HG02943 (cell line): Measurements from ENCODE around the gene HDAC3.

Experiments
- ATAC-seq: cut with Tn5 transposase; IDR thresholded peaks from one replicate; pipeline ENCODE4 v1.9.1; 2021; ENCODE audit warnings: mild to moderate bottlenecking, low read depth, moderate library complexity; ENCODE audit not compliant: unreplicated experiment

HDAC3 gene

DNA sequence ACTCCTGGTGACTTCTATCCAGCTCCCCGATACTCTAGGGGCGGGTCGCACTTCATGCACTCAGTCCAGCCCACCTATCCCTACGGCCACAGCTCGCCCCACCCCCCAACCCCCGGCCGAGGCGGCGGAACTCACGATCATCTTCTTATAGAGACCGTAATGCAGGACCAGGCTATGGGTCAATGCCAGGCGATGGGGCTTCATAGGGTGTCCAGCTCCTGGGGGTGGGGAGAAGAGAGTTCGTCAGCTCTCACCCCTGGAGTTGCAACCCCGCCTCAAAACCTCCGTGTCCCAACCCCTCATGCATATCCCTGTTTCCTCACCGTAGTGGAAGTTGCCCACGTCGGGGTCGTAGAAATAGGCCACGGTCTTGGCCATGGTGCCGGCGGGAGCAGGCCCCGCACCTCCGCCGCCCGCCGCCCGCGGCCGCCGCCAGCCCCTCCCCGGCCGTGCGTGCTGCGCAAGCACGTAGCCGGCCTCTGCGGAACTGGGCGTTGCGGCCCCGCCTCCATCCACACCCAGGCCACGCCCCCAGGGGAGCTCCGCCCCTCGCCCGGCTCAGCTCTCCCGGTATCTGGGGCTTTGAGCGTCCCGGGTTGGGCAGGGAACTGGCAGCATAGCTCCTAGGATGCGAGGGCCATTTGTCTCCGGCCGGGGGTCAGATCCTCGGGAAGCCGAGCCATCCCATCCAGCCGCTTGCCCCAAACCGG is at the start of gene HDAC3, which contains the start of gene RELL2:
Gene HDAC3, minus strand, starts transcription at position 437 of the 710 bp plus-strand sequence. Its CDS starts 59 bp downstream, at position 378.
Gene RELL2, plus strand, starts transcription at position 585 of the 710 bp plus-strand sequence. CDS start 1,229 bp downstream, outside the sequence.
- ATAC-seq = peak; percentile 70

DNA sequence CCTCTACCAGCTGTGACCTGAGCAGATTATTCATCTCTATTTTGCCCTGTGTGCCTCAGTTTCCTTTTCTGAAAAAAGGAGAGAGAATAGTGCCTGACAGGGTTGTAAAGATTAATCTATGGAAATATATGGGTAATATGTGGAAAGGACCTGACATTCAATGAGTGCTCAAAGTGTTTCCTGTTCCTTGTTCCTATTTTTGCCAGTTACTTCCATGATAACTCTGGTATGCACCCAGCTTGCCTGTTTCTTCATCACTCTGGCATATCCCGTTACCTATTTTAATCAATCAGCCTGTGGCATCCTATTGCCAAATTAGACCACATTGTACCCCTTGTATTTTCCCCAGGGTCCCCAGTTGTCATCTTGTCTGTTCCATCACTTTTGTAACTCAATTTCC is 48.9 kb upstream of the HDAC3 start:
- ATAC-seq = no peak

DNA sequence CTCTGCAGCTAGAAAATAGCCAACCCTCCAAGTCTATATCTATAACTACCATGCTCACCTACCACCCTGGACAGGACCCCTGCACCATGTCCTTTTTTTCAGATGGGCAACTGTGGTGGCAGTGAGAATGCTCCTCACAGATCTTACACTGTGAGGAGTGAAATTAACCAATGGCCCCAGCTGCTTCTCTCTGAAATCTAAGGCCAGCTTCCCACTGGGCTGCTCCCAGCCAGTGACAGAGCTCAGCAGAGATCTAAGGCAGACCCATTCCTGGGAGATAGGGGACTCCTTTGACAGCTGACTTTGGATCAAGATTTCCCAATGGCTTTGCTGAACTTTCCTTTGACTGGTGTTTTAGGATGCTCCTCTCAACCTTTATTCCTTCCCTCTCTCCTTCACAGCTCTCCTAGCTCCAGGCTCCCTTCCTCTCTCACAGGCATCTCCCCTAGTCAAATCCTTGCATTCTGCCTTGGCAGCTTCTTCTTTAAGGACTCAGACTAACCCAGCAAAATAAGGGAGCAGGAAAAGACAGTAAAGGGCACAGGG is 47.0 kb upstream of the HDAC3 start:
- no peak for ATAC-seq

DNA sequence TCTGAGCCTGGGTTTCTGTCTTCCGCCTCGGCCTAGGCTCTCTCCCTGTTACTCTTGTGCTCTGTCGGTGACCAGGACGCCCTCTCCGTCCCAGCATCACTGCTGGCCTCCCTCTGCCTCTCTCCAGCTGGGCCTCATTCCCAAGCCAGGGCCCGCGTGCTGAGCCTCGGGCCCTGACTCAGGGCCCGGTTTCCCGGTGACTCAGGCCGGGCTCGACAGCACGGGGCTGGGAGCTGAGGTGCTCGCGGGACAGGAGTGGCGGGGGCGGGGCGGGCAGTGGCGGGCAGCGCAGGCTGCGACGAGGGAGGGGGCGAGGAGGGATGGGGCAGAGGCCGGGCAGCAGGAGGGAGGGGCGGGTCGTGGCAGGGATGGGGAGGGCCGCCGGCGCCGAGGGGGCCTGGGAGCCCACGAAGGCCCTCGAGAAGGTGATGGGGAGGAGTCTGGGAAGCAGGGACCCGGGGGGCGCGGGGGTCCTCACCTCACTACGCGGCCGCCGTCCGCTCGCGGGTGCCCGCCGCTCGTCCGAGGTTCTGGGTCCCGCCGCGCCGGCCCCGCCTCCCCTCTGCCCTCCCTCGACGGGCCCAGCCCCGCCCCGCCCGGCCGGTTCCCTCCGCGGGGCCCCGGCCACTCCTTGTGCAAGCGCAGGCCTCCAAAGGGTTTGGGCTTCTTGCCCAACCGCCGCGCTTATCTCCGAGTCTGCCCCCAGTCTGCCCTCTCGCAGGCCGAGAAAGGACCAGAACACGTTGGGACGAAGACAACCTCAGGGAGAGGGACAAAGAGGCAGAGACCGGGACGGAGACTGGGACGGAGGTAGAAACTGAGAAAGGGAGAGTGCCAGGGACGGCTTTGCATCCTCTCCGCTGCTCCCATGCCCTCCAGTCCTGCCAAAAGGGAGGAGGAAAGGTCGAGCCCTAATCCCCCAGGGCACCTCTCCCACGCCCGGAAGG is 45.3 kb upstream of the HDAC3 start, which contains the start of gene ARAP3:
Gene ARAP3, minus strand, starts transcription at position 536 of the 947 bp plus-strand sequence. CDS start 1,744 bp downstream, outside the sequence.
- ATAC-seq = no peak

DNA sequence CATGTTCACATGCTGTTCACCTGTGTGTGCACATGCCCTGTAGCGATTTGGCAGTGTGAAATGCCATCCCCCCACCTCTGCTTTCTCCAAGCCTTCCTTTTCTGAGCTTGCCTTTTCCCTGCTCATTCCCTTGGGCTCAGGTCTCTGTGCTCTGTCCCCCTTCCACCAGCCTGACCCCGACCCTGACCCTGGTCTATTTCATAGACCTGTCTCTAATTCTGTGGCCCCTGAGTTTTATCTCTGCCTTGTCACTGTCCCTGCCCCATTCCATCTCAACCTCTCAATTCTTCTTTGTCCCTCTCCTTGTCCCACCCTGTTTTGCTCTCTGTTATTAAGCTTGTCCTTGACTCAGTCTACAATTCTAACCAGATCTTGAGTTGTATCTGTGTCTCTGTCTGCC is 44.6 kb upstream of the HDAC3 start:
- ATAC-seq = no peak

DNA sequence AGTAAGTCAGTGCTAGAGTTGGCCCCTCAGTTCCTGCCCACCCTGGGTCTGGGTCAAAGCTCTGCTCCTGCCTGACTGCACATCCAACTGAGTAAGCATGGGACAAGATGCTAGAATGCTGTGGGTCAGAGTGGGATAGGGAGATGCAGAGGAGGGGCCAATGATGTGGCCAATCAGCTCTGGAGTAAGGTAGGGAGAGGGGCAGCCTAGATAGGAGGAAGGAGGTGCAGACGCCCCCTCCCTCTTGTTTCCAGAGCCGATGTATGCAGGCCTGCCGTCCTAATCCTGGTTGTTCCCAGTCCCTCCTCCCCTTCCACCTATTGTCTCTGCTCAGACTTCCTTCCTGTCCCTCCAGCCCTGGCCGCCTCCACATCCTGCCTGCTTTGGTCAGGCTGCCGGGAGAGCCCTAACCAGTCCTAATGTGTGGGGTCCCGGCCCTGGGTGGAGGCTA is 44.1 kb upstream of the HDAC3 start:
- ATAC-seq = no peak

DNA sequence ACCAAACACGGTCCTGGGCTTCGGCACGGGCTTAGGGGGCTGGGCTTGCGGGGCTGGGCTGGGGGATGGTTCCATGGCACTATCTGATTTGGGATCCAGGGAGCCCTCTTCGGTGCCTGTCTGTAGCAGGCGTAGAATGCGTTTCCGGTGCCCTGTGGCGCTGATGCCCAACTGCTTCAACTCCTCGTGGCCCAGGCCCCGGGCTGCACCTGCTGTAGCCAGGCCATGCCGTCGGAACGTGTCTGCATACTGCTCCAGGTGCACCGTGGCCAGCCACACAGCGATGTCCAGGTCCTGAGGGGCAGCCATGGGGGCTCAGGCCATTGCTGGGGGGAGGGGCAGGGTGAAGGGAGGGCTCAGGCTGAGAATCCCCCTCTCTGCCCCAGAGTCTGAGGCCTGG is 43.5 kb upstream of the HDAC3 start:
- ATAC-seq = no peak

DNA sequence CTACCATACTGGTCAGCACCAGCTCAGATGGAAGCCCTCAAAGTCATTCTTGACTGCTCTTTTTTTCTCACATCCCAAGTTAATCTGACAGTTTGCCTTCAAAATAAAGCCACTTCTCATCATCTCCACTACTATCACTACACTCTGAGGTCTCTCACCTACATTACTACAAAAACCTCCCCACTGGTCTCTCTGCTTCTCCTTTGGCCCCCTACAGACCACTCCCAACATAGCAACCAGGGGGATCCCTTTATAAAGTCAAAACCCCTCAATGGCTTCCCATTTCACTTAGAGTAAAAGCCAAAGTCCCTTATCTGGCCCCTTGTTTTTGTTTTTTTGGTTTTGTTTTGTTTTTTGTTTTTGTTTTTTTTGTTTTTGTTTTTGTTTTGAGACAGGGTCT is 40.8 kb upstream of the HDAC3 start:
- no peak for ATAC-seq

DNA sequence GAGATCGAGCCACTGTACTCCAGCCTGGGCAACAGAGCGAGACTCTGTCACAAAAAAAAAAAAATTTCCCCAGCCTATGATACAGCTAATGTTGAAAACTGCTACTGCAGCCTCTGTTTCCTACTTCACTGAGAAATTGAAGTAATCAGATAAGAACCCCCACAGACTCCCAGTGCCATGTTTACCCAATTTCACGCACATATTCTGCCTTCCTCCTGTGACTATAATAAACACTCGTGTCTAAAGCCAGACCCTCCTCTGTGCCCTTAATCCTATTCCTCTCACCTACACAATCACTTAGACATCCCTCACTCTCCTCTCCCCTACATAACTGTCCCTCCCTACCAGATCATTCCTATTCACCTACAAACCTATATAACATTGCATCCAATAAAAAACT is 39.0 kb upstream of the HDAC3 start:
- ATAC-seq = no peak

DNA sequence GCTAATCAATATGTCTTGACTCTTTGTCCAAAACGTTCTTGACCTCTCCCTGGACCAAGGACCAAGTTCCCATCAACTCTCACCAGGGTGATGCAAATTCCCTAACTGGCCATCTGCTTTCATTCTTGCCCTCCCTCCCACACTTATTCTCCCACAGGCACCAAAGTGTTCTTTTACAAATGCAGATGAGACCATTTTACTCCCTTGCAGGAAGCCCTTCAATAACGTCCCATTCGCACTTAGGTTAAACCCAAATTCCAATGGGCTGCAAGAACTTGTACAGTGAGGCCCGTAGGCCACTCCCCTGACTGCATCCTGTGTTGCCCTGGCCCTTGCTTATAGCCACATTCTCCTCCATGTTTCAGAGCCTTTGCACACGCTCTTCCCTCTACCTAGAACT is 38.1 kb upstream of the HDAC3 start:
- ATAC-seq = no peak

DNA sequence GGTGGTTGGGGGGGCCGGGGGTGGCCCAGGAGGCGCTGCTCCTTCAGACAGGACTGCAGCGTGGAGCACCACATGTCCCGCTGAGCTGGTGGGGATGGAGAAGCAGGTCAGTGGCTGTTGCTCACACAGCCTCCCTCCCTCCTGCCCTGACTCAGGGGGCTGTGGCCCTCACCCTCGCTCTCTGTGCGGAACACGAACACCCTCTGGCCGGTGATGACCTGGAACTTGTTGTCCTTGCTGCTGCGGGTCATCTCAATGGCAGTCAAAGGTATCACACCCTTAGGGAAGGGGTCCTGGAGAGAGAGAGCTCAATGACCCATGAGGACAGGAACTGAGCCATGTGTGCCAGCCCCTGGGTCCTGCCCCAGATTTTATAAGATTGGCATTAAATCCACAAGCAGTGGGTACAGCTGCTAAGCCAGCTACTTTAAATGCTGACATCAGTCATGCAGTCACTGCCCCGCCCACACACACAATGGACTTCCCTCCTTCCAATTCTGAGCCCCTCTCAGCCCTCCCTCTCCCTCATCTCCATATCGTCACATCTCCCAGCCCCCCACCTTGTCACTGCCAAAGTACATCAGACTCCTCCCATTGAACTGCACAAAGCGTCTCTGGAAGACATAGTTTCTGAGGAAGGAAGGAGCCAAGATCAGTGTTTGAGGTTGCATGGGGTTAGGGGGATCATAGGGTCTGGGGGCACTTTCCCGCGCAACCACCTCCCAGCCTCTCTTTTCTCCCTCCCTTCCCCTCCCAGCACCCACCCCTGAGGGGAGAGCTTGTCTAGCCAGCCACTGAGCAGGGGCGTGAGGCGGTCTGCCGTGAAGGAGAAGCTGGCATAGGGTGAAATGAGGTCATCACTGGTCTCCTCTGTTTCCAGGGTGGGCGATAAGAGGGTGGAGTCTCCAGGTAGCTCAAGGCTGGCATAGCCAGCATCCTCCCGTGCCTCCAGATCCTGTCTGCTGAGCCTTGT is 36.5 kb upstream of the HDAC3 start:
- ATAC-seq = no peak

DNA sequence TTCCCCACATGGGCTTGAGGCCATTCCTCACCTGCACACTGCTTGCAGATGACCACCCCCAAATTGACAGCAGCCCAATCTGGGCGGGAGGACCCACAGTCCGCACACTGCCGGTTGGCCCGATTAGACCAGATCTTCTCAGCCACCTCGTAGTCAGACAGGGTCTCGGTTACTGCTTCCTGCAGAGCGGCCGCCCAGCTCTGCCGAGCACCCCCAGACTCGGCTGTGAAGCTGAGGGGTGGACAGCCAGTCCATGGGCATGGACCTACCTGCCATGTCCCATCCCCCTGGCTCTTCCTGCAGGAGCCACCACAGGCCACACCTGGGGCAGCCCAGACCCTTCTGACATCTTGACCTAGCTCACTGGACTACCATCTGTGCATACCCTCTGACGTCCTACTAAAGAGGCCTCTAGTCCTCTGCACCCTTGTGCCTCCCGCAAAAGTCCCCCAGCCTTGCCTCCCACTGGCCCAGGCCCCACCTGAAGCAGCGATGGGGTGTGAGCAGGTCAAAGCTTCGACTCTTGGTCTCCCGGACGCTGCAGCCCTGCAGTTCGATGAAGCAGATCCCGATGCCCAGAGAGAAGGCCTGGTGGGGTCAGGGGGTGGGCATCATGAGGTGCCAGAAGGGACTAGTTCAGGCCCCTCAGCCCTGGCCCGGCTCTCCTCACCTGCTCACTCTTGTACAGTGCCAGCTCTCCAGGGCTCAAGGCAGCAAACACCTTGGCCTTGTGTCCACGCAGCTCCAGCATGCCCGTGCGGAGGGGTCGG is 35.6 kb upstream of the HDAC3 start:
- no peak for ATAC-seq

DNA sequence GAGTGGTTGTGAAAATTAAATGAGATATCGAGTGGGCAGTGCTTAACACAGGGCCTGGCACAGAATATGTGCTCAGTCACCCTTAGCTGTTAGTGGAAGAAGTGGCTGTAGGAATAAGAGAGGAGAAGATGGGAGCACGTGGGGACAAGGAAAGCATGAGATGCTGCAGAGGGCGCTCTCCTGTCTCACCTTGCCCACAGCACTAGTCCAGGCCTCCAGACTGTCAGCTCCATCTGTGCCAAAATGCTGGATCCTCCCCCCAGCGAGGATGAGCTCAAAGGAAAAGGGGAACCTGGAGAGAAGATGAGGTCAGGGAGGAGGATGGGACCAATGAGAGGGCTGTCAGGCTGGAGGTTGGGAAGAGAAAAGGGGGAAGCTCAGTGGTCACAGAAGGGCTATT is 32.9 kb upstream of the HDAC3 start:
- ATAC-seq = no peak

DNA sequence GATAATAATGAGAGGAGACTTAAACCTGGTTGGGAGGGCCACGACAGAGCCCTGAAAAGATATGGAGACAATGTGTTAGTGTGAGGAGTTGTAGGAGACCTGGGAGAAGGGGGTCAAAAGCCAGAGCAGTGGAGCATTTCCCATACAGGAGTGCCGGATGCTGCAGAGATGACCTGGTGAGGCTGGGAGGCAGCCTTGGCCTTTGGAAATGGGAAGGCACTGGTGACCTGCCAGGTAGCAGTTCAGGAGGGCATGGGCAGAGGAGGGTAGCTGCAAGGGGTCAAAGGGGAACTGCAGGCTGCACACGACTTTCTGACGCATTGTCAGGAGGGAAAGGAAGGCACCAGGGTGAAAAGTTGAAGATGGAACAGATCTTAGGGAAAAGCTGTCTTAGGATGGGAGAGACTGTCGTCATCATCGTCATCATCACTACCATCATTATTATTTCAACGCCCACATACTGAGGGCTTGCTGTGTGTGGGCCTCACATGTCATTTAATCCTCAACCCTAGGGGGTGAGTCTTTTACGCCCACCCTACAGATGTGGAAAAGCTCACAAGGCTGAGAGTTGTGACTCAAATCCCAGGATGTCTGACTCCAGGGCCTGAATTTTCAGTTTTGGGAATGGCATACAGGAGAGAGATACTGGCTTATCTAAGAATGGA is 32.1 kb upstream of the HDAC3 start:
- no peak for ATAC-seq

DNA sequence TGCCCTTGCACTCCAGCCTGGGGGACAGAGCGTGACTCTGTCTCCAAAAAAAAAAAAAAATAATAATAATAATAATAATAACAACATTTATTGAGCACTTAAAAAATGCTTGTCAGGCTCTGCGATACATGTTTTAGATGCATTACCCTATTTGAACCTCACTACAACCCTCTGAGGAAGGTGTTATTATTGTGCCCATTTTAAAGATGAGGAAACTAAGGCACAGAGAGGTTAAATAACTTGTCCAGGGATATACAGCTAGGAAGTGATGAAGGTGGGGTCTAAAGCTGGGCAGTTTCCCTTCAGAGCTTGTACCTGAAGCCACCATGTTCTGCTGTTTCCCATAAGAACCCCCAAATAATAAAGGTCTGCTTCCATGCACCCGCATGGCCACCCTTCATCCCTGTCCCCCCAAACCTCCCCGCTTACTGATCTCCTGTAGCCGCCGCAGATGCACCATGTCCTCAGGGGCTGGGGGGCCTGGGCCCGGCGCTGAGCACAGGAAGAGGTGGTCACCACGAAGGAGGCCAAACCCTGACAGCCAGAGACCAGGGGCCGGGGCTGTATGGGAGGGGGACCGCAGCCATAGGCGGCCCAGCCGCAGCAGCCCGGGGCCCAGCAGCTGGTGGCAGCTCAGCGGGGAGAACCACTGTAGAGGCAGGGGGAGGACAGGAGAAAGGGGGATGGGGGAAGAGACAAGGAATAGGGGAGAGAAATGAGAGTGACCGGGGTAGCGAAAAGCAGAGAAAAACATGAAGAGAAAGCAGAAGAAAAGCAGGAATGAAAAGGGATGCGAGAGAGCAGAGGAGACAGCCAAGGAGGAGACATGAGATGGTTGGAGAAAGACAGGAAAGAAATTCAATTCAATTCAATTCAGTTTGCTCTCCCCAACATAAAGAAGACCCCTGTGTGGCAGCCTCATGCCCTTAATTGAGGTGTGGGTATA is 29.6 kb upstream of the HDAC3 start:
- no peak for ATAC-seq

DNA sequence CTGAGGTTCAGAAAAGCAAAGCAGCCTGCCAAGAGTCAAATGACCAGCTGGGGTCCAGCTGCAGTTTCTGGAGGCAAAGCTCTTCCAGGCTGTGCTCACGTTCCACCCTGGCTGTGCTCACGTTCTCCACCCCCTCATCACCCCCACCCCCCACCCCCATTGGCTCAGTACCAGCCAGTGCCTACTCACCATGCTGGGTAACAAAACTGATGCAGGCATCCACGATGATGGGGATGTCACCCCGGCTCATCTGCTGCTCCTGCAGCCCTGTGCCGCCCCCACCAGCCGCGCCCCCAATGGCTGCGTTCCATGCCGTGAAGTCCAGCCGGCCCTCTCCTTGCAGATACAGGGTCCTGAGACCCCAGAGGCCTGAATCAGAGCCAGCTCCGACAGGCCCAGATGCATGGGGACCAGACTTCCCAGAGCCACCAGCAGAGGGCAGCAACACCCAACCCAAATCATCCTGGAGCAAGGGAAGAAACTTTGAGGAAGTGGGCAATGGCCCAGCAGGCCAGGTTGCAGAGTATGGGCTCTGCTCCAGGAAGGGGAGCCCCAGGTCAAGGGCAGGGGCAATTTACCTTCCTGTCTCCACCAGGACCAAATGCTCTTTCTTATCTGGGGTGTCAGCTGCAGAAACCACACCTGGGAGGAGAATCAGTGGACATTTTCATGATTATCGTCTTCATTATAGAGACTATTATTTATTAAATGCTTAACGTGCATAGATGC is 28.2 kb upstream of the HDAC3 start:
- peak; percentile 91 for ATAC-seq

DNA sequence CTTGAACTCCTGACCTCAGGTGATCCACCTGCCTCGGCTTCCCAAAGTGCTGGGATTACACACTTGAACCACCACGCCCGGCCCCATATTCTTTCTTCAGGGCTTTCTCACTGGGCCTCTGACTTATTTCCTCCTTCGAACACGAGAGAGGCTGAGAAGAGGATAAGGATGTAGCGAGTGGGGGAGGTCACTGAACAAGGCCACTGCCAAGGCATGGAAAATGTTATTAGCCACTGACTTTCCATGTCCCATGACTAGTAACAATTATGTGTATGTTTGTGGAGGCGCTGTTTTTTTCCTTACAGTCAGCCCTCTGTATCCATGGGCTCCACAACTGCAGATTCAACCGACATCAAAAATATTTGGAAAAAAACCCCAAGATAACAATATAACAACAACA is 26.9 kb upstream of the HDAC3 start:
- ATAC-seq = no peak
